ENCODE results near the gene ALDH3B2. TPM values are rescaled to one million over a fixed set of nuclear protein-coding genes. Genes with fewer than 3 reads are reported as not detected.
A peak's percentile ranks its signal among the peaks of the same experiment; 100 is the strongest.
"Not testable (repeated sequence)": the region's sequence is repeated elsewhere in the genome, so short reads cannot be mapped to it uniquely, and the experiment has no call there.

The ALDH3B2 gene
- total and polyA plus RNA-seq, 2 of the 8 experiments (the other 6 are each of a cell fraction or from before 2014, with no cell fraction given): not detected

DNA sequence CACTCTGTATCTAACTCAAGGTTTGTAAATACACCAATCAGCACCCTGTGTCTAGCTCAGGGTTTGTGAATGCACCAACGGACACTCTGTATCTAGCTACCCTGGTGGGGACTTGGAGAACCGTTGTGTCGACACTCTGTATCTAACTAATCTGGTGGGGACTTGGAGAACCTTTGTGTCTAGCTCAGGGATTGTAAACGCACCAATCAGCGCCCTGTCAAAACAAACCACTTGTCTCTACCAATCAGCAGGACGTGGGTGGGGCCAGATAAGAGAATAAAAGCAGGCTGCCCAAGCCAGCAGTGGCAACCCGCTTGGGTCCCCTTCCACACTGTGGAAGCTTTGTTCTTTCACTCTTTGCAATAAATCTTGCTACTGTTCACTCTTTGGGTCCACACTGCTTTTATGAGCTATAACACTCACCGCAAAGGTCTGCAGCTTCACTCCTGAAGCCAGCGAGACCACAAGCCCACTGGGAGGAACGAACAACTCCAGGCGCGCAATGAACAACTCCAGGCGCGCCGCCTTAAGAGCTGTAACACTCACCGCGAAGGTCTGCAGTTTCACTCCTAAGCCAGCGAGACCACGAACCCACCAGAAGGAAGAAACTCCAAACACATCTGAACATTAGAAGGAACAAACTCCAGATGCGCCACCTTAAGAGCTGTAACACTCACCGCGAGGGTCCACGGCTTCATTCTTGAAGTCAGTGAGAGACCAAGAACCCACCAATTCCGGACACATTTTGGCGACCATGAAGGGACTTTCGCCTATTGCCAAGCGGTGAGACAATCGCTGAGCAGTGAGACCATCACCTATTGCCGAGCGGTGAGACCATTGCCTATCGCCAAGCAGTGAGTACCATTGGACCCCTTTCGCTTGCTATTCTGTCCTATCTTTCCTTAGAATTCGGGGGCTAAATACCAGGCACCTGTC lies 54.5 kb downstream of the ALDH3B2 start:
- H4K91ac ChIP-seq (replicated peaks; ENCODE audit: insufficient read length, low read length); H3K27ac ChIP-seq (ENCODE audit: low read depth, low read length); H2AFZ ChIP-seq (ENCODE audit: low read length); FAIRE-seq; H2BK20ac ChIP-seq (ENCODE audit: low read length); H3K56ac ChIP-seq (replicated peaks; ENCODE audit: insufficient read length, low read depth, low read length); H2BK12ac ChIP-seq (ENCODE audit: low read depth, low read length); H3K23me2 ChIP-seq (ENCODE audit: low read depth, low read length); H3K4ac ChIP-seq (replicated peaks; ENCODE audit: insufficient read length, low read depth, low read length); H2BK120ac ChIP-seq (replicated peaks; ENCODE audit: low read depth, low read length); H4K8ac ChIP-seq (ENCODE audit: extremely low read depth, insufficient read depth, low read length); H2BK15ac ChIP-seq (ENCODE audit: low read length); H2AK5ac ChIP-seq (ENCODE audit: low read depth, low read length); H2BK5ac ChIP-seq (ENCODE audit: low read depth, low read length); H3K27me3 ChIP-seq (replicated peaks in 1 of 4; ENCODE audit: control insufficient read depth in 3 of 4, extremely low read depth in 1 of 4, insufficient read depth in 3 of 4, low read length in 3 of 4); H3K79me1 ChIP-seq (ENCODE audit: low read depth, low read length); H3K23ac ChIP-seq (ENCODE audit: insufficient read length); H3K18ac ChIP-seq (ENCODE audit: extremely low read depth, low read length); H4K20me1 ChIP-seq (replicated peaks in 1 of 2; ENCODE audit: control insufficient read depth in 1 of 2, insufficient read depth in 2 of 2, low read length in 2 of 2); H3K14ac ChIP-seq (ENCODE audit: insufficient read length); H3K79me2 ChIP-seq (ENCODE audit: control insufficient read depth in 1 of 2, insufficient read depth in 2 of 2, low read length in 2 of 2); H3K36me3 ChIP-seq (ENCODE audit: control insufficient read depth in 2 of 4, insufficient read depth in 4 of 4, low read length in 3 of 4); H3K9me3 ChIP-seq (ENCODE audit: insufficient read depth in 2 of 2, low read depth in 1 of 2, low read length in 1 of 2); H4K5ac ChIP-seq (ENCODE audit: insufficient read length, low read depth, low read length): not testable (repeated sequence)
- peak in 1 of 2 experiments; percentile 76 for DNase-seq (ENCODE audit: low read depth in 1 of 2, low spot score in 2 of 2)
- Histone ChIP-seq H3K4me1 (replicated peaks in 1 of 4; ENCODE audit: control insufficient read depth in 3 of 4, insufficient read depth in 4 of 4, low read length in 3 of 4) (peaks cover 13 to 23% (median 20%) of the 10 kb centered on the region in 4 experiments), H3K9ac (replicated peaks in 1 of 4; ENCODE audit: extremely low read depth in 1 of 4, low read depth in 3 of 4, low read length in 3 of 4) (peak overlapping the region in 3 of 4 experiments; percentile 56 to 69 (median 58); a peak in 4 of 7 replicates), H3K4me3 (ENCODE audit: extremely low read depth in 1 of 4, insufficient read depth in 2 of 4, low read depth in 3 of 4, low read length in 4 of 4) (peak overlapping the region; percentile 71 to 88 (median 80)), H3K4me2 (ENCODE audit: insufficient read depth in 1 of 2, low read depth in 2 of 2, low read length in 2 of 2) (peak overlapping the region; percentile 70 to 77)
- POLR2A ChIA-PET (ENCODE audit: partially characterized antibody): interaction anchor here (0.6 to 10.7 kb wide), 17 partner anchors 10 to 269 kb away, joined by 3 to 194 read pairs (median 5); partner anchors contain the start of genes GSTP1, NUDT8 and TBX10
- CTCF ChIA-PET (ENCODE audit: partially characterized antibody): interaction anchor here (0.8 to 2.9 kb wide), 7 partner anchors 10 to 102 kb away, joined by 3 to 28 read pairs (median 3); partner anchors contain the start of gene NUDT8
- peak; percentile 53; the same call in 1 of the 2 replicates for TF ChIP-seq TAF1 (IDR thresholded peaks at IDR 0.05; ENCODE audit: low read depth, low read length)
- TF ChIP-seq TAF7 (optimal IDR thresholded peaks at IDR 0.05; ENCODE audit: borderline replicate concordance, low read depth, low read length): peak; percentile 34
- TF ChIP-seq TBP (IDR thresholded peaks at IDR 0.05; ENCODE audit: low read depth, low read length): peak; percentile 72
- peak; percentile 75 for TF ChIP-seq POLR2AphosphoS5 (IDR thresholded peaks at IDR 0.05; ENCODE audit: low read depth, low read length)
- TF ChIP-seq POLR2A (IDR thresholded peaks at IDR 0.05; ENCODE audit: control extremely low read depth in 1 of 2, low read depth in 2 of 2, low read length in 2 of 2): peak in 1 of 2 experiments; percentile 86; a peak in 2 of 3 replicates
- 0 out of 2 replicates have a peak, but pooled peaks have one; percentile 46 for TF ChIP-seq GTF2F1 (IDR thresholded peaks at IDR 0.05; ENCODE audit: borderline replicate concordance, low read depth, low read length)
- peak; percentile 64; the same call in 1 of the 2 replicates for TF ChIP-seq SP1 (IDR thresholded peaks at IDR 0.05; ENCODE audit: low read depth, low read length)
- 6% methylated on average over 33 of the region's 33 CpGs; no CpG with 5 or more reads in 1 of the 2 experiments for WGBS, 2 experiments (ENCODE audit: extremely low coverage in 1 of 2, insufficient coverage in 1 of 2, insufficient read length in 1 of 2, insufficient replicate concordance in 2 of 2, low coverage in 1 of 2, low lambda C conversion rate in 2 of 2, missing lambda C conversion rate in 1 of 2)

All from H1 (cell line).